Measurements from ENCODE around the gene KRT81.
A peak's percentile ranks its signal among the peaks of the same experiment; 100 is the strongest.
"Not testable (repeated sequence)": the region's sequence is repeated elsewhere in the genome, so short reads cannot be mapped to it uniquely, and the experiment has no call there.

Gene KRT81

DNA sequence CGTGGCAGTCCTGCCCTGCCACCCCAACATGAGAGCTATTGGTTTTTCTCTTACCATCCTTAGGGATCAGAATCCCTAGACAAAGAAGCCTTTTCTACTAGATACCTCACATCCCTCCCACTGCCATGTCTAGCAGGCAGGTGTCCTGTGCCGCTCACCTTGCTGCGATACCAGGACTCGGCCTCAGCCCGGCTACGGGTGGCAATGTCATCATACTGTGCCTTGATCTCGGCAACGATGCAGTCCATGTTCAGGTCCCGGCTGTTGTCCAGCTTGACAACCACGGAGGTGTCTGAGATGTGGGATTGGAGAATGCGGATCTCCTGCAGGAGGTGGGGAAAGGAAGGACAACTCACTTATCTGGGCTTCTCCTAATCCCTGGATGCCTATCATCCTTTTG is 25.4 kb upstream of the KRT81 start:
- DNase-seq: no peak

- no peak for DNase-seq
Observed at GRCh38 chr12:52316290-52316689, 25.0 kb upstream of the KRT81 start.

- peak; percentile 31 for DNase-seq
Observed at GRCh38 chr12:52315721-52316120, 24.4 kb upstream of the KRT81 start.

DNA sequence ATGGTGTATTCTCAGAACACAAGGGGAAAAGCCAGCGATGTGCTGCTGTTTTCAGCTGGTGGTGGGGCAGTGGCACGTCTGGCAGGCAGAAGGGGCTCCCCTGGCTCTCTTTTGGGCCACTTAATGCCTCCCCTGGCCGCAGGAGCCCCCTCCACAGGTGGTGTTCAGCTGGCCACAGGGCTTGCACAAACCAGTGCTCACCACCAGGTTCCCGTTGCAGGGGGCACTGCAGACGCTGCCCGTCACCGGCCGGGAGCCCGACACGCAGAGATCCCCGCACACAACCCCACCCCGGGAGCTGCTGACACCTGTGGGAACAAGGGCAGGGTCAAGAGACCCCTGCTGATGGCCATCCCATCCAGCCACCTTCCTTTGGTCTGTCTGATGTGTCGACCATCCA is 23.2 kb upstream of the KRT81 start:
- DNase-seq: no peak

DNA sequence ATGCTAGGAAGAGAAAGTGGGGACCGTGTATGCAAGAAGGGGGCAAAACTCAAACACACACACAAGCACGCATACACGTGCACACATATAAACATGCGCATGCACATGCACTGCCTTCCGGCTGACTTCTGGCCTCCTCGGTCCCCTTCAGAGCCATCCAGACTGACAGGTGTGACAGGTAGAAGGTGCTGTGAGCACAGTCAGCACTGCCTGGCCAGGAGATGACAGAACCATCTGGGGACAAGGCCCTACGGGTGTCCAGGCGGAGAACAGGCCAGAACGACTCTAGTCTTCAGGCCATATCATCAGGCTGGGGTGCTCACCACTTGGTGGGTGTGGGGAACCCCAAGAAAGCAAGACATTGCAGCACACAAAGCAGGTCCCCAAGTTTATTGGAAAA is 22.6 kb upstream of the KRT81 start:
- DNase-seq: no peak

DNA sequence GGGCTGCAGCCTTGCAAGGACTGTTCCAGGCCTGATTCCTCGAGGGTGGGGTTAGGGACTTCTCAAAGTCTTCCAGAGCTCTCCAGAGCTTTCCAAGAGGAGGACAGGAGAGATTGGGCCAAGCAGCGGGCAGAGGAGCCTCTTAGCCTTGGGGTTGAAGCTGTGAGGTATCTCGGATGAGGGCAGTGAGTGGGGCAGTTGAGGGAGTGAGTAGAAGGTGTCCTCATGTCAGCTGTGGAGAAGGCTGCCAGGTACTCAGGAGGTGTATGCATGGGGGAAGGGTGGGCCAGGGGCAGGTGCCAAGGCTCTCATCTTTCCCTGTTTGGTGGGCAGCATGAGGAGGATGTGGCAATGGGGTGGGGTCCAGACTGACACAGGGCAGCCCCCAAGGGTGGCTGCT is 22.1 kb upstream of the KRT81 start:
- no peak for DNase-seq

DNA sequence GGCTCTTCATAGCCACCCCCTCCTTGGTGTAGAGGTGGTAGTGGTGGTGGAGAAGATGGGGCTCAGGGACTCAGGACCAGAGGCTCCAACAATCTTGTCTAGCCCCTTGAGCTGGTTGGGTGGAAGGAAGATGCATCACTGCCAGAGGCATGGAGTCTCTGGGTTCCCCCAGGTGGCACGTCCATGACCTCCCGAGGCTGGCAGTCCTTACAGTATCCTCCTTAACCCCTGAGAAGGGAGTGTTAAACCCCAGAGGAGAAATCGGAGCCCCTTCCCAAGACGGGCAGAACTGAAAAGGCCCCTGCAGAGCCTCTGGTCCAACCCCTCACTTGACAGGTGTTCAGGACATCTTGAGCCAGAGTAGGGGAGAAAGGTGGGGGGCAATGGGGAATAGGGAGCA is 20.8 kb upstream of the KRT81 start:
- DNase-seq: no peak

GRCh38 chr12:52311285-52311648 is 19.9 kb upstream of the KRT81 start:
- DNase-seq: no peak

GRCh38 chr12:52310622-52311284 is 19.4 kb upstream of the KRT81 start:
- no peak for DNase-seq

- no peak for DNase-seq
Observed at GRCh38 chr12:52308806-52309425, 17.6 kb upstream of the KRT81 start.

DNA sequence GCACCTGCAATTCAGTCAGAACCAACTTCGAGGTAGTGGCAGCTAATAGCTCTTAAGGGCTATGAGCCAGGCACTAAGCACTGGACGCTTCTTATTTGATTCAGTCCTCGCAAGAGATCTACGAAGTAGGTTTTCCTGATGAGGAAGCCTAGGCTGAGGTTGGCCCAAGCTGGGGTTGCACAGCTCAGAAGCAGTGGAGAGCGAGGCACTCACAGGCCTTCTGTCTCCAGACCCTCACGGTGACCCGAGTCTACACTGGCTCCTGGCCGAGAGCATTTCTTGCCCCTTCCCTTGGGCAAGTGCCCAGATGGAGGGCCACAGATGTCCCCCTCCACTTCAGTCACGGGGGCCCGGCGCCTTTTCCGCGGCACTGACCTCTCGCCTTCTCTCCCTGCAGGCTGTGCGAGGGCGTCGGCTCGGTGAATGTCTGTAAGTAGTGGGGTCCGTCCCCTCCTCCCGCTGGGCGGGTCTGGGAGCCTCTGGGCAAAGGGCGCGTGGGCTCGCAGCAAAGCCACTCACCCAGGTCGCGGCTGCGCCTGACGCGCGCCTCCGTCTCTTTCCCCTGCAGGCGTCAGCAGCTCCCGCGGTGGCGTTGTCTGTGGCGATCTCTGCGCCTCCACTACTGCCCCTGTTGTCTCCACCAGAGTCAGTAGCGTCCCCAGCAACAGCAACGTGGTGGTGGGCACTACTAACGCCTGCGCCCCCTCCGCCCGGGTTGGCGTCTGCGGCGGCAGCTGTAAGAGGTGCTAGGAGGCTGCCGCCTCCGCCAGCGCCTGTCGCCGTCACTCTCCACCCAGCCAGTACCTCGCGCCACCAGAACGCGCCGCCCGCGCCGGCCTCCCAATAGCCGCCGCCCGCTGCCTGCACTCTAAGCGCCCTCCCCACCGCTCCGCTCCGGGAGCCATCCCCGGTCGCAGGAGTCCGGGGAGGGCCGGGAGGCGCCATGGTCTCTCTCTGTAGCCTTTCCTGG is 16.8 kb upstream of the KRT81 start:
- DNase-seq: peak; percentile 32

GRCh38 chr12:52306731-52307130 is 15.4 kb upstream of the KRT81 start:
- DNase-seq: no peak

- no peak for DNase-seq
Observed at GRCh38 chr12:52305921-52306705, 14.8 kb upstream of the KRT81 start.

GRCh38 chr12:52304941-52305411 is 13.6 kb upstream of the KRT81 start:
- DNase-seq: not testable (repeated sequence)

DNA sequence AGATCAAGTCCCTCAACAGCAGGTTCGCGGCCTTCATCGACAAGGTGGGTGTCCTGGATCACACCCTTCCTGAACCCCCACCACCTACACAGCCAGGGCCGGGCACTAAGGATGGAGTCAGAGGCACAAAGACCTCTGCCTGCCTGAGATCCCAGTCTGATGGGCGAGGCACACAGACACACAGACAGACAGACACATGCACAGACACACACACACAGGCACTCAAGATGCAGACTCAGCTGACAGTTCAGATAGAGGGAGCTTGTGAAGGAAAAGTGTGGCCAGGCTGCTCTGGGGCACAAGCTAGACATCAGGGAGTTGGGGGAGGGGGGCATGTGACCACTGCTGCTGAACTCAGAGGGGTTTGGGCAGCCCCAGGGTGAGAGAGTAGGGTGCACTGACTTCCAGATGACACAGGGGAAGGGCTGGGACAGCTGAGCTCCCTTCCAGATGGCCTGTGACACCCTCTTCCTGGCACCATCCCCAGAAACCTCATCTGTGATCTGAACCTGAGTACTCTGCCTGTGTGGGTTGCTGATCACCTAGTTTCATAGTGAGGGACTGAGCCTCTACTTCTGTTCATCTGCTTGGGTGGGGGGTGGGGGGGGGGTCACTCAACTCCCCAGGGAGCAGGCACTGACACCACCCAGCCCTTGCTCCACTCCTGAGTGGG is 11.0 kb upstream of the KRT81 start:
- DNase-seq: not testable (repeated sequence)

GRCh38 chr12:52301721-52302120 is 10.4 kb upstream of the KRT81 start:
- DNase-seq: not testable (repeated sequence)

DNA sequence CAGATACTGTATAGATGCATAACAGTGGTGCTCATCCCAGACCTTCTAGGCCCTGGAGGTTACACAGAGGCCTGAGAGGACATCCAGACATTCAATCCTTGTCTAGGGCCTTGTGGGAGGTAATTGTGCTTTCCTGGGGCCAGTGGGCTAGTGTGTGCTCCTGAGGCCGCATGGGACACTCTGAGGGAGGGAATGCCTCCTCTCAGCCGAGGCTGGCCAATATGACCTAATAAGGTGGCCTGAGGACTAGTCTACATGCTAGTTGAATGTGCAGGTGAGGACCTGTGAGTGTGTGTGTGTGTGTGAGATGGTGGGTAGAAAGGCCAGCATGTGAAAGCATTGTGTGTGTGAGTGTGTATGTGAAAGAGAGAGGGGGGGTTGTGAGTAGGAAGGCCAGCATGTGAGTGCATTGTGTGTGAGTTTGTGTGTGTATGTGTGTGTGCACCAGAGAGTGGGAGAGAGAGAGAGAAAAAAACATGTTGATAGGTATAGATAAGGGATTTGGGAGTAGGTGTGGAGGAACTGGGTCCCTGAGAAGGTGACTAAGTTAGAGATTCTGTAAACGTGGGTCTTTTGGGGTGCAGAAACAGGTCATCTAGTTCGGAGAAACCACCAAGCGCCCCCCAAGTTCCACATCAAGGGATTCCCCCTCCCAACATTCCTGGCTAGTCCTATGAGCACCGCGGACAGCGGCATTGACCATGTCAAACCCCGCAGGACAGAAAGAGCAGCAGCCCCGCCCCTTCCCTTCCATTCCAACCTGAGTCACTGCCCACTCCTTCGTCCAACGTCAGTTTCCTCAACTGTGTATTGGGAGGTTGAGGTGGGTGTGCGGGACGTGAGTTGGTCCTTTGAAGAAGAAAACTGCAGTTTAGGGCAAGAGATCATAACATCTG is 9.7 kb upstream of the KRT81 start:
- DNase-seq: no peak

- no peak for DNase-seq
Observed at GRCh38 chr12:52298677-52299190, 7.4 kb upstream of the KRT81 start.

GRCh38 chr12:52296572-52297215 is 5.4 kb upstream of the KRT81 start:
- DNase-seq: no peak

- DNase-seq: no peak
Observed at GRCh38 chr12:52295663-52296062, 4.3 kb upstream of the KRT81 start.
